ENCODE results near the gene PAXX. TPM values are rescaled to one million over a fixed set of nuclear protein-coding genes. Genes with fewer than 3 reads are reported as not detected.

PAXX gene
- total RNA-seq, 4 donors from 2014 or later, result 22.0 to 37.0 (median 31.6) TPM

GRCh38 chr9:137015540-137015930 lies 23.3 kb downstream of the PAXX start:
- DNase-seq (ENCODE audit: low spot score) (no peak), ATAC-seq (ENCODE audit: low FRiP score) (no peak)
- TF ChIP-seq, protein P1, sequence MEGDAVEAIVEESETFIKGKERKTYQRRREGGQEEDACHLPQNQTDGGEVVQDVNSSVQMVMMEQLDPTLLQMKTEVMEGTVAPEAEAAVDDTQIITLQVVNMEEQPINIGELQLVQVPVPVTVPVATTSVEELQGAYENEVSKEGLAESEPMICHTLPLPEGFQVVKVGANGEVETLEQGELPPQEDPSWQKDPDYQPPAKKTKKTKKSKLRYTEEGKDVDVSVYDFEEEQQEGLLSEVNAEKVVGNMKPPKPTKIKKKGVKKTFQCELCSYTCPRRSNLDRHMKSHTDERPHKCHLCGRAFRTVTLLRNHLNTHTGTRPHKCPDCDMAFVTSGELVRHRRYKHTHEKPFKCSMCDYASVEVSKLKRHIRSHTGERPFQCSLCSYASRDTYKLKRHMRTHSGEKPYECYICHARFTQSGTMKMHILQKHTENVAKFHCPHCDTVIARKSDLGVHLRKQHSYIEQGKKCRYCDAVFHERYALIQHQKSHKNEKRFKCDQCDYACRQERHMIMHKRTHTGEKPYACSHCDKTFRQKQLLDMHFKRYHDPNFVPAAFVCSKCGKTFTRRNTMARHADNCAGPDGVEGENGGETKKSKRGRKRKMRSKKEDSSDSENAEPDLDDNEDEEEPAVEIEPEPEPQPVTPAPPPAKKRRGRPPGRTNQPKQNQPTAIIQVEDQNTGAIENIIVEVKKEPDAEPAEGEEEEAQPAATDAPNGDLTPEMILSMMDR (IDR thresholded peaks at IDR 0.05), result no peak

- DNase-seq (ENCODE audit: low spot score), result no peak
- ATAC-seq (ENCODE audit: low FRiP score), result no peak
- TF ChIP-seq, protein P1 (IDR thresholded peaks at IDR 0.05), result no peak
These were observed 23.8 kb downstream of the PAXX start for GRCh38 chr9:137015976-137016375.

DNA sequence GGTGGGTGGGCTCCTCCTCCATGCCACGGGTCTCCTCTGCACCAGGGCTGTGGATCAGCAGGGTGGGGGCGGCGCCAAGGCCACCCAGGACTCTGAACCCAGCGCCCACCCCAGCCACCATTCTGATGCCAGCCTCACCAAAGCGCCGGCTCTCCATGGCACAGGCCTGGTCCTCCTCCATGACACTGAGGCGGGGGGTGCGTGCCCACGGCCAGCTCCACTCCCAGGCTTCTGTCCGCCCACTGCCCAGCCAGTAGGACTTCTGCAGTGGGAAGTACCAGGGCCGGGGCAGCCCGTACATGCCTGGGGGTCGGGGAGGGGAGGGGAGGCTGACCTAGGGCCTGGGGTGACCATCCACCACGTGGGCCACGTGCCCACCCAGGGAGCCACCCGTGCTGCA lies 24.2 kb downstream of the PAXX start:
- TF ChIP-seq, protein P1 (IDR thresholded peaks at IDR 0.05), result no peak
- no peak for DNase-seq (ENCODE audit: low spot score)
- ATAC-seq (ENCODE audit: low FRiP score), result no peak

- ATAC-seq (ENCODE audit: low FRiP score) (no peak), DNase-seq (ENCODE audit: low spot score) (no peak)
- TF ChIP-seq, protein P1 (IDR thresholded peaks at IDR 0.05), result no peak
These were observed 24.8 kb downstream of the PAXX start for GRCh38 chr9:137017071-137017470.

DNA sequence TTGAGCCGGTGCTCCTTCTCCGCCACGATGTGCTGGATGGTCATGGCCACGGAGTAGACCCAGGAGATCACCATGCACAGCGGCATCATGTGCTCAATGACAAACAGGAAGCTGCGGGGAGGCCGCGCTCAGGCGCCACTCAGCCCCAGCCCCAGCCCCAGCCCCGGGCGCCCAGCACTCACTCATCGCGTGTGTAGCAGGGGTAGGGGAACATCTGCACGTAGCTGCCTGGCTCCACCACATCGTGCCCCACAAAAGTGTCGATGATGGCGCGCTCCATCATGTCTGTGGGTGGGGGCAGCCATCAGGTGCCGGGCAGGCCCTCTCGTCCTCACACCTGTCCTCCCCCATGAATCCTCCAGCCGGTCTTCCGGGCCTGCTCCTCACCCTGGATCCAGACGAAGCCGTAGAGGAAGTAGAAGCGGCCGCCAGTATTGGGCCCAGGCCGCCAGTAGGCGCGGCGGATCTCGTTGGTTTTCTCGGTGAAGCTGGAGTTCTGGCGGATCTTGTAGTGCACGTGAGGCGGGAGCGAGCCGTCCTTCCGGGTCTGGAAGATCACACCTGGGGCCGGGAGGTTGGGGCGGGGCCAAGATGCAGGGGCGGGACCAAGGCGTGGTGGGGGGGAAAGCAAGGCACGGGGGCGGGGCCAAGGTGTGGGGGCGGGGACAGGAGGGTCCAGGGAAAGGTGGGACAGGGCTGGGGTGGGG lies 25.7 kb downstream of the PAXX start:
- ATAC-seq (ENCODE audit: low FRiP score), result no peak
- no peak for DNase-seq (ENCODE audit: low spot score)
- TF ChIP-seq, protein P1 (IDR thresholded peaks at IDR 0.05), result no peak

GRCh38 chr9:137018761-137019559 lies 26.7 kb downstream of the PAXX start:
- TF ChIP-seq, protein P1 (IDR thresholded peaks at IDR 0.05), result no peak
- DNase-seq (ENCODE audit: low spot score) (no peak), ATAC-seq (ENCODE audit: low FRiP score) (no peak)
